Adrenal gland (tissue), 5 donors: ENCODE measurements around the gene CACNA1F.

Source experiments
- POLR2A ChIP-seq, 2 donors: fragments of 450-650 bp; IDR thresholded peaks; one replicate each; pipeline ENCODE4 v1.6.1; 2017; ENCODE audit warnings: antibody characterized with exemption in 2 of 2, mild to moderate bottlenecking in 2 of 2, moderate library complexity in 1 of 2
- TF ChIP-seq, protein P1 (sequence below), 6 experiments: fragments of 450-650 bp in 4 of 6; fragments of 200-600 bp in 2 of 6; sonication (generic) in 1 of 6; IDR thresholded peaks; 1 replicate in 5 of 6; 2 replicates in 1 of 6; pipeline versions ENCODE4 v1.5.1 to v1.8.0; 2016 to 2021; ENCODE audit warnings: antibody characterized with exemption in 6 of 6, mild to moderate bottlenecking in 2 of 6, moderate library complexity in 1 of 6
- donor health status: DM: no; HTN: no; CAD: no.

GRCh38 chrX:49272421-49272820, 39.3 kb upstream of the CACNA1F start:
- TF ChIP-seq, protein P1, sequence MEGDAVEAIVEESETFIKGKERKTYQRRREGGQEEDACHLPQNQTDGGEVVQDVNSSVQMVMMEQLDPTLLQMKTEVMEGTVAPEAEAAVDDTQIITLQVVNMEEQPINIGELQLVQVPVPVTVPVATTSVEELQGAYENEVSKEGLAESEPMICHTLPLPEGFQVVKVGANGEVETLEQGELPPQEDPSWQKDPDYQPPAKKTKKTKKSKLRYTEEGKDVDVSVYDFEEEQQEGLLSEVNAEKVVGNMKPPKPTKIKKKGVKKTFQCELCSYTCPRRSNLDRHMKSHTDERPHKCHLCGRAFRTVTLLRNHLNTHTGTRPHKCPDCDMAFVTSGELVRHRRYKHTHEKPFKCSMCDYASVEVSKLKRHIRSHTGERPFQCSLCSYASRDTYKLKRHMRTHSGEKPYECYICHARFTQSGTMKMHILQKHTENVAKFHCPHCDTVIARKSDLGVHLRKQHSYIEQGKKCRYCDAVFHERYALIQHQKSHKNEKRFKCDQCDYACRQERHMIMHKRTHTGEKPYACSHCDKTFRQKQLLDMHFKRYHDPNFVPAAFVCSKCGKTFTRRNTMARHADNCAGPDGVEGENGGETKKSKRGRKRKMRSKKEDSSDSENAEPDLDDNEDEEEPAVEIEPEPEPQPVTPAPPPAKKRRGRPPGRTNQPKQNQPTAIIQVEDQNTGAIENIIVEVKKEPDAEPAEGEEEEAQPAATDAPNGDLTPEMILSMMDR (IDR thresholded peaks at IDR 0.05) = no peak
- TF ChIP-seq POLR2A (IDR thresholded peaks at IDR 0.05) = no peak
